SK-N-SH treated with all-trans-retinoic acid at 6 μM for 48 hours (cell line): ENCODE data around the gene RRM2.

Source experiments
- ATAC-seq: fragments of 200-7000 bp; cut with Tn5 transposase; 3 replicates; pipeline ENCODE4 v1.9.1; 2020; ENCODE audit warnings: mild to moderate bottlenecking, moderate library complexity
- ARNTL ChIP-seq: fragments of 450-650 bp; formaldehyde crosslinking; IDR thresholded peaks from 2 replicates; pipeline ENCODE4 v1.5.0; 2020; ENCODE audit warnings: low read depth, mild to moderate bottlenecking, moderate library complexity, borderline replicate concordance
- BACH2 ChIP-seq: fragments of 250-450 bp; sonication (Bioruptor Pico); IDR thresholded peaks from 2 replicates; pipeline ENCODE4 v1.9.0; 2021; ENCODE audit warnings: mild to moderate bottlenecking, borderline replicate concordance
- CREB5 ChIP-seq: fragments of 250-450 bp; sonication (Bioruptor Pico); IDR thresholded peaks from 2 replicates; pipeline ENCODE4 v1.5.1; 2020; ENCODE audit warnings: low read depth, mild to moderate bottlenecking, moderate library complexity
- CSDC2 ChIP-seq: fragments of 250-450 bp; sonication (Bioruptor Pico); IDR thresholded peaks from 2 replicates; pipeline ENCODE4 v1.5.0; 2020; ENCODE audit warnings: mild to moderate bottlenecking, moderate library complexity
- ESRRG ChIP-seq: fragments of 250-450 bp; sonication (Bioruptor Pico); IDR thresholded peaks from 2 replicates; pipeline ENCODE4 v1.6.1; 2021; ENCODE audit warnings: mild to moderate bottlenecking
- GLIS3 ChIP-seq: fragments of 250-450 bp; sonication (Bioruptor Pico); IDR thresholded peaks from 2 replicates; pipeline ENCODE4 v1.5.0; 2020; ENCODE audit warnings: mild to moderate bottlenecking, moderate library complexity
- ISL1 ChIP-seq: fragments of 250-450 bp; sonication (Bioruptor Pico); IDR thresholded peaks from 2 replicates; pipeline ENCODE4 v2.1.2; 2022; ENCODE audit warnings: mild to moderate bottlenecking, moderate library complexity
- PATZ1 ChIP-seq: fragments of 250-450 bp; sonication (Bioruptor Pico); IDR thresholded peaks from 2 replicates; pipeline ENCODE4 v1.8.0; 2020; ENCODE audit warnings: mild to moderate bottlenecking, moderate library complexity, borderline replicate concordance
- POU6F1 ChIP-seq: fragments of 250-450 bp; sonication (Bioruptor Pico); IDR thresholded peaks from 2 replicates; pipeline ENCODE4 v1.8.0; 2021; ENCODE audit warnings: low read depth, mild to moderate bottlenecking, moderate library complexity, borderline replicate concordance
- PPARA ChIP-seq: fragments of 250-450 bp; sonication (Bioruptor Pico); IDR thresholded peaks from 2 replicates; pipeline ENCODE4 v1.5.0; 2020; ENCODE audit warnings: mild to moderate bottlenecking, borderline replicate concordance
- RARB ChIP-seq: fragments of 250-450 bp; sonication (Bioruptor Pico); IDR thresholded peaks from 2 replicates; pipeline ENCODE4 v1.8.0; 2021; ENCODE audit warnings: mild to moderate bottlenecking, moderate library complexity
- SNAI2 ChIP-seq: fragments of 250-450 bp; sonication (Bioruptor Pico); IDR thresholded peaks from 2 replicates; pipeline ENCODE4 v1.5.0; 2020; ENCODE audit warnings: mild to moderate bottlenecking, moderate library complexity
- TCF4 ChIP-seq: fragments of 250-450 bp; sonication (Bioruptor Pico); IDR thresholded peaks from 2 replicates; pipeline ENCODE4 v1.8.0; 2021; ENCODE audit warnings: mild to moderate bottlenecking, moderate library complexity, borderline replicate concordance
- TOX ChIP-seq: fragments of 250-450 bp; sonication (Bioruptor Pico); IDR thresholded peaks from 2 replicates; pipeline ENCODE4 v1.8.0; 2021; ENCODE audit warnings: mild to moderate bottlenecking, moderate library complexity, borderline replicate concordance
- ZC3H10 ChIP-seq: fragments of 250-450 bp; sonication (Bioruptor Pico); IDR thresholded peaks from 2 replicates; pipeline ENCODE4 v1.5.1; 2021; ENCODE audit warnings: mild to moderate bottlenecking, moderate library complexity
- ZFP3 ChIP-seq: fragments of 250-450 bp; sonication (Bioruptor Pico); IDR thresholded peaks from 2 replicates; pipeline ENCODE4 v1.5.0; 2020; ENCODE audit warnings: mild to moderate bottlenecking, moderate library complexity
- ZFP30 ChIP-seq: fragments of 450-650 bp; formaldehyde crosslinking; IDR thresholded peaks from 2 replicates; pipeline ENCODE4 v1.5.0; 2022; ENCODE audit warnings: mild to moderate bottlenecking, moderate library complexity
- ZNF565 ChIP-seq: fragments of 450-650 bp; formaldehyde crosslinking; conservative IDR thresholded peaks from 2 replicates; pipeline ENCODE4 v1.5.0; 2020; ENCODE audit warnings: low read depth, mild to moderate bottlenecking, moderate library complexity
- ZNF70 ChIP-seq: fragments of 450-650 bp; formaldehyde crosslinking; IDR thresholded peaks from 2 replicates; pipeline ENCODE4 v1.5.0; 2020; ENCODE audit warnings: mild to moderate bottlenecking, moderate library complexity
- ZNF8 ChIP-seq: fragments of 450-650 bp; formaldehyde crosslinking; IDR thresholded peaks from 2 replicates; pipeline ENCODE4 v1.5.0; 2020; ENCODE audit warnings: mild to moderate bottlenecking, moderate library complexity
- TF ChIP-seq, protein P1 (sequence below): fragments of 250-450 bp; sonication (Bioruptor Pico); IDR thresholded peaks from 2 replicates; pipeline ENCODE4 v1.5.0; 2020; ENCODE audit warnings: mild to moderate bottlenecking, moderate library complexity
- TF ChIP-seq, protein P2 (sequence below): fragments of 250-450 bp; sonication (Bioruptor Pico); IDR thresholded peaks from 2 replicates; pipeline ENCODE4 v1.5.1; 2021; ENCODE audit warnings: mild to moderate bottlenecking, moderate library complexity

RRM2 gene

GRCh38 chr2:10161206-10161931 lies 38.8 kb downstream of the RRM2 start:
- no peak for TF ChIP-seq ZFP3 (CRISPR knock-in tag)
- no peak for TF ChIP-seq TCF4 (CRISPR knock-in tag)
- TF ChIP-seq ZC3H10 (CRISPR knock-in tag) = no peak
- no peak for TF ChIP-seq POU6F1
- no peak for TF ChIP-seq ZNF70
- no peak for TF ChIP-seq ZNF565 (CRISPR knock-in tag)
- no peak for TF ChIP-seq PATZ1
- no peak for TF ChIP-seq ZFP30 (CRISPR knock-in tag)
- no peak for TF ChIP-seq CREB5 (CRISPR knock-in tag)
- TF ChIP-seq SNAI2 (CRISPR knock-in tag) = no peak
- TF ChIP-seq TOX (CRISPR knock-in tag) = no peak
- TF ChIP-seq, protein P1, sequence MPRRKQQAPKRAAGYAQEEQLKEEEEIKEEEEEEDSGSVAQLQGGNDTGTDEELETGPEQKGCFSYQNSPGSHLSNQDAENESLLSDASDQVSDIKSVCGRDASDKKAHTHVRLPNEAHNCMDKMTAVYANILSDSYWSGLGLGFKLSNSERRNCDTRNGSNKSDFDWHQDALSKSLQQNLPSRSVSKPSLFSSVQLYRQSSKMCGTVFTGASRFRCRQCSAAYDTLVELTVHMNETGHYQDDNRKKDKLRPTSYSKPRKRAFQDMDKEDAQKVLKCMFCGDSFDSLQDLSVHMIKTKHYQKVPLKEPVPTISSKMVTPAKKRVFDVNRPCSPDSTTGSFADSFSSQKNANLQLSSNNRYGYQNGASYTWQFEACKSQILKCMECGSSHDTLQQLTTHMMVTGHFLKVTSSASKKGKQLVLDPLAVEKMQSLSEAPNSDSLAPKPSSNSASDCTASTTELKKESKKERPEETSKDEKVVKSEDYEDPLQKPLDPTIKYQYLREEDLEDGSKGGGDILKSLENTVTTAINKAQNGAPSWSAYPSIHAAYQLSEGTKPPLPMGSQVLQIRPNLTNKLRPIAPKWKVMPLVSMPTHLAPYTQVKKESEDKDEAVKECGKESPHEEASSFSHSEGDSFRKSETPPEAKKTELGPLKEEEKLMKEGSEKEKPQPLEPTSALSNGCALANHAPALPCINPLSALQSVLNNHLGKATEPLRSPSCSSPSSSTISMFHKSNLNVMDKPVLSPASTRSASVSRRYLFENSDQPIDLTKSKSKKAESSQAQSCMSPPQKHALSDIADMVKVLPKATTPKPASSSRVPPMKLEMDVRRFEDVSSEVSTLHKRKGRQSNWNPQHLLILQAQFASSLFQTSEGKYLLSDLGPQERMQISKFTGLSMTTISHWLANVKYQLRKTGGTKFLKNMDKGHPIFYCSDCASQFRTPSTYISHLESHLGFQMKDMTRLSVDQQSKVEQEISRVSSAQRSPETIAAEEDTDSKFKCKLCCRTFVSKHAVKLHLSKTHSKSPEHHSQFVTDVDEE (CRISPR knock-in tag) = no peak
- TF ChIP-seq PPARA (CRISPR knock-in tag) = no peak
- no peak for TF ChIP-seq ZNF8 (CRISPR knock-in tag)
- TF ChIP-seq RARB (CRISPR knock-in tag) = no peak
- TF ChIP-seq ISL1 = no peak
- TF ChIP-seq CSDC2 (CRISPR knock-in tag) = no peak
- no peak for TF ChIP-seq BACH2
- no peak for TF ChIP-seq GLIS3
- TF ChIP-seq, protein P2, sequence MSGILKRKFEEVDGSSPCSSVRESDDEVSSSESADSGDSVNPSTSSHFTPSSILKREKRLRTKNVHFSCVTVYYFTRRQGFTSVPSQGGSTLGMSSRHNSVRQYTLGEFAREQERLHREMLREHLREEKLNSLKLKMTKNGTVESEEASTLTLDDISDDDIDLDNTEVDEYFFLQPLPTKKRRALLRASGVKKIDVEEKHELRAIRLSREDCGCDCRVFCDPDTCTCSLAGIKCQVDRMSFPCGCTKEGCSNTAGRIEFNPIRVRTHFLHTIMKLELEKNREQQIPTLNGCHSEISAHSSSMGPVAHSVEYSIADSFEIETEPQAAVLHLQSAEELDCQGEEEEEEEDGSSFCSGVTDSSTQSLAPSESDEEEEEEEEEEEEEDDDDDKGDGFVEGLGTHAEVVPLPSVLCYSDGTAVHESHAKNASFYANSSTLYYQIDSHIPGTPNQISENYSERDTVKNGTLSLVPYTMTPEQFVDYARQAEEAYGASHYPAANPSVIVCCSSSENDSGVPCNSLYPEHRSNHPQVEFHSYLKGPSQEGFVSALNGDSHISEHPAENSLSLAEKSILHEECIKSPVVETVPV (CRISPR knock-in tag) = no peak
- TF ChIP-seq, all 23 proteins: peak for 0
- no peak for ATAC-seq

DNA sequence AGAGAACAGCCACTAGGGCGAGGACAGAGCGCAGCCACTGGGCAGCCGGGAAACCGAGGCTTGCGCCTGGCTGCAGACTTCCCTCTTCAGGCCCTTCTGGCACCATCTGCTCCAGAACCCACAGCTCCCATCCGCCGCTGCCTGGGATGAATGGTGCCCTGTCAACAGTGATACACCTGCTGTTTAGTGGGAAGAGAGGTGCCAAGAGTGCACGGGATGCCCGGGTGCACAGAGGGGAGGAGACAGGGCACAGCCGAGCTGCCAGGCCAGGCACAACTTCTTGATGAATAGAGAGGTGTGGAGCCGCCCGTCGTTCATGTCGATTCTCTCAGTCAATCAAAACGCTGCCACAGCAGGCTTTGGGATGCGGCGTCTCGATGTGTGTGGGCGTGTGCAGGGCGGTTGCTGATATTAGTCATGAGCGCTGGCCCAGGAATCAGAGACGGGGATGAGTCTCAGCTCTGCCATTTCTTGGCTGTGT lies 39.5 kb downstream of the RRM2 start:
- TF ChIP-seq ARNTL (CRISPR knock-in tag) (no peak), CSDC2 (CRISPR knock-in tag) (no peak), TCF4 (CRISPR knock-in tag) (no peak), CREB5 (CRISPR knock-in tag) (no peak), BACH2 (no peak), SNAI2 (CRISPR knock-in tag) (no peak), GLIS3 (no peak), POU6F1 (no peak), ESRRG (no peak), ZC3H10 (CRISPR knock-in tag) (no peak)
- TF ChIP-seq, protein P2 (CRISPR knock-in tag) = no peak
- no peak for ATAC-seq
